GM18520 (cell line): ENCODE results near the gene MAB21L2.
A peak's percentile ranks its signal among the peaks of the same experiment; 100 is the strongest.
"Not testable (repeated sequence)": the region's sequence is repeated elsewhere in the genome, so short reads cannot be mapped to it uniquely, and the experiment has no call there.

Source experiments
- ATAC-seq: cut with Tn5 transposase; IDR thresholded peaks from one replicate; pipeline ENCODE4 v1.9.1; 2021; ENCODE audit not compliant: unreplicated experiment

Gene MAB21L2

GRCh38 chr4:150582146-150582872 is at the start of gene MAB21L2:
Gene MAB21L2, plus strand, starts transcription at chr4:150582151. Its CDS starts 879 bp downstream, at chr4:150583030.
- no peak for ATAC-seq

- no peak for ATAC-seq
Measured at GRCh38 chr4:150533673-150534072, 48.3 kb upstream of the MAB21L2 start.

GRCh38 chr4:150534818-150535217 is 47.1 kb upstream of the MAB21L2 start:
- no peak for ATAC-seq

- not testable (repeated sequence) for ATAC-seq
Measured at GRCh38 chr4:150537911-150538310, 44.0 kb upstream of the MAB21L2 start.

DNA sequence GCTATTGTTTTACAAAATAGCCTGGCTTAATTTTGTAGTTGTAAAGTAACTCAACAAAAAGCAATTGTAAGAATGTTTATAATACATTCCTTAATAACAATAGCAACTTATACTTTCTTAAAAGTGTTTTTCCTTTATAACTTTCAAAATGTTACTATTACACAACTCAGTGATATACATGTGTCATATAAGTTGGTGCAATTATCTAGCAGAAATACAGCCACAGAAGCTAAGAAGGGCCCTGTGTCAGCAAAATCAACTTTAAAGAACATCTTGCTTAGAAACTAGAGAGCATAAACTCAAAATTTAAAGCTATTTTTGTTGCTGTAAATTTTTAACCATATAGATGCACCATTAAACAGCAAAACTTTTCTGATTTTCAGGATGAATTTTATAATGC is 41.4 kb upstream of the MAB21L2 start:
- ATAC-seq, result no peak

- ATAC-seq, result no peak
Measured at GRCh38 chr4:150540959-150541360, 41.0 kb upstream of the MAB21L2 start.

DNA sequence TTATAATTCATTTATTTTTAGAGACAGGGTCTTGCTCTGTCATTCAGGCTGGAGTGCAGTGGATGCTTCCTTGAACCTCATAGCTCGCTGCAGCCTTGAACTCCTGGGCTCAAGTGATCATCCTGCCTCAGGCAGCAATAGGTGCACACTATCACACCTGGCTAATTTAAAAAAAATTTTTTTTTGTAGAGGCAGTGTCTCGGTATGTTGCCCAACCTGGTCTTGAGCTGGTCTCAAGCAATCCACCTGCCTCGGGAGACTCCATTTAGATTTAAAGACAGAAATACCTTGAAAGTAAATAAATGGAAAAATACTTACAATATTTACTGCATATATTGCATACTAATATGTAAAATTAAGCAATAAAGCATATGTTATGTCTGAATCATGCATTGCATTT is 40.3 kb upstream of the MAB21L2 start:
- ATAC-seq, result no peak

DNA sequence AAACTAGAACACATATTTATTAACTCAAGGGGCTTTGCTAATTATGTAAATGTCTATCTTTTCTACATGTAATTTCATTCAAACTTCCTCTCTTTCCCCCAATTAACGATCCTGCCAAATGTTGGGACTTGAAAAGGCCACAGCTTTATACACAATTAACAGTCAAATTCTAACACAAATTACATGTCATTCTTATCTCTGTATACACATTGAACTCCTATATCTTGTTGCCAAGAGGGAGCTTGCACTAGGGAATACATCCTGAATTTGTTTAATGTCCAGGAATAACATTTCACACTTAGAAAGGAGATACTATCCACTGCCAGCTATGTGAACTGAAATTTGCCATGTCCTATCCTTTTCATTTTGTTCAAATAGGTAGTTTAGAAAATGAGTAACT is 38.9 kb upstream of the MAB21L2 start:
- no peak for ATAC-seq

- ATAC-seq, result no peak
Measured at GRCh38 chr4:150546286-150546685, 35.7 kb upstream of the MAB21L2 start.

- no peak for ATAC-seq
Measured at GRCh38 chr4:150547154-150547838, 34.7 kb upstream of the MAB21L2 start.

DNA sequence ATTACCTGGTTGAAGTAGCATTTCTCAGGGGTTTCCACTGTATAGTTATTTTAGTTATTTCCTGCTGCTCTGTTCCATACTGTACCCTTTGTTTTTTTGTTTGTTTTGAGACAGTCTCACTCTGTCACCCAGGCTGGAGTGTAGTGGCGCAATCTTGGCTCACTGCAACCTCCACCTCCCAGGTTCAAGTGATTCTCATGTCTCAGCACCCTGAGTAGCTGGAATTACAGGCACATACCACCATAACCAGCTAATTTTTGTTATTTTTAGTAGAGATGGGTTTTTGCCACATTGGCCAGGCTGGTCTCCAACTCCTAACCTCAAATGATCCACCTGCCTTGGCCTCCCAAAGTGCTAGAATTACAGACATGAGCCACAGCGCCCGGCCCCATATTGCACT is 24.1 kb upstream of the MAB21L2 start:
- ATAC-seq, result not testable (repeated sequence)

GRCh38 chr4:150561143-150561737 is 20.7 kb upstream of the MAB21L2 start:
- ATAC-seq, result no peak

DNA sequence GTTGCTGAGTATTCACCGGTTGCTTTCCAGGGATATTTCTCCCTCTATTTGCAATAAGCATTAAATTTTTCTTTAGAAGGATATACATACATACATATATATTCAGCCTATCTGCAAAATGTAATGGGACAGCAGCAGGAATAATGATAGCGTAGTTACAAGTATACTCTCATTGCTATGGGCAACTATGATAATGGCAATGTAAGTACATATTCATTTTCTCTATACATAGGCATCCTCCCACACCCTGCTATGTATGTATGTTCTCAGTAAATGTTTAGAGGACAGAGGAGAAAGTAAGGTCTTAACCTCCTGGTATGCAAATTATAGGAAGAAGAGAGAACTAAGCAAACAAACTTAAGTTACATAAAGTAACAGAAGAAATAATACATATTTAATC is 19.7 kb upstream of the MAB21L2 start:
- no peak for ATAC-seq

DNA sequence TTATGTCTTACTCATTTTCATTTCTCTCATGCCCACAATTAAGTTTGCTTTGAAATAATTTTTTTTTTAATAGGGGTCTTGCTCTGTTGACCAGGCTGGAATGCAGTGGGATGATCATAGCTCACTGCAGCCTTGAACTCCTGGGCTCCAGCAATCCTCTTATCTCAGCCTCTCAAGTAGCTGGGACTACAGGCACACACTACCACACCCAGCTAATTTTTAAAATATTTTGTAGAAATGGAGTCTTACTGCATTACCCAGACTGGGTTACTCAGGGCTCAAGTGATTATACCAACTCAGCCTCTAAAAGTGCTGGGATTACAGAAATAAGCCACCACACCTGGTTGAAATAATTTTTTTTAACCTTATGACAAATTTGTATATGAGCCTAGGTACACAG is 19.2 kb upstream of the MAB21L2 start:
- ATAC-seq, result no peak

DNA sequence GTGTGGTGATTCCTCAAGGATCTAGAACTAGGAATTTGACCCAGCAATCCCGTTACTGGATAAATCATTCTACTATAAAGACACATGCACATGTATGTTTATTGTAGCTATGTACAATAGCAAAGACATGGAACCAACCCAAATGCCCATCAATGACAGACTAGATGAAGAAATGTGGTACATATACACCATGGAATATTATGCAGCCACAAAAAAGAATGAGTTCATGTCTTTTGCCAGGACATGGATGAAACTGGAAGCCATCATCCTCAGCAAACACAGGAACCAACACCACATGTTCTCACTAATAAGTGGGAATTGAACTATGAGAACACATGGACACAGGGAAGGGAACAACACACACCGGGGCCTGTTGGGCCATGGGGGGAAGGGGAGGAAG is 17.0 kb upstream of the MAB21L2 start:
- not testable (repeated sequence) for ATAC-seq

DNA sequence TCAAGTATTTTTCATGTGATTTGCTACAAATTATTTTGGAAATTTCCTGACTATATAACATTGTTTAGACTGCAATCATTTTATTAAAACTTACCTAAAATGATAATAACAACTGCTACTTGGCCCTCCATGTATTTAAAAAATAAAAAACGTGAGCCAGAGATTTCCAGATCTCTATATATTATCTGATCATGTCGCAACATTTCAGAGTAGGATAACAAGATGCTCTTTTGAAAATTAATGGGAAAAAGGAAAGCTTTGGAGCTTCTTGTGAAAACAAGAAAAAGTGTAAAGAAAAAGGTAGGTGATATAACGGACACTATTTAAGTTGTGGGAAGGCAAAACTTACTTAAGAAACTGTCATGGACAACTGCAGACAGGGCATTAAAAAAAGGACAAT is 14.9 kb upstream of the MAB21L2 start:
- ATAC-seq, result no peak

DNA sequence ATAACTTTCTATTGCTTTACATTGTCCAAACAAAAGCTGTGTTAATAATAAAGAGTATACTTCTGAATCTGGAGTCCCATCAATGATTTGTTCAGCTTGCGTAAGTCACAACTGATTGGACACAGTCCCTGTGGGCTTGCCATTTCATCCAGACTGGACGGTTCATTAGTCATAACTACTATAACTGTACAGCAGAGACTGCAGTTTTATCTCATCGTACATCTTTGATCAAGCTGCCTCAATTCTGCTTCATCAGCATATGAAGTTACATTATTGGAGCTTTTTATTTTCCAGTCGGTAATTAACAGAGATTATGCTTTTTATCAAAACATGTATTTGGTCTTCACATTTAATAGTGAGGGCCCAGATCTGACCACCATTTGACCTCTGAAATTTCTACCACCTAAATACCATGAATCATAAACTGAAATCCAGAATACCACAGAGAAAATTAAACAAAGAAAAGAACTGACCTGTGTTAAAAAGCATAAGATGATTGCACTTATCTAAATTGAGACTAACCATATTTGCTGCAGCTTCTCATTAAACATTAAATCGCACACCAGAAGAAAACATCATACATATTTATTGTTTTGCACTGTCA is 12.5 kb upstream of the MAB21L2 start:
- no peak for ATAC-seq

DNA sequence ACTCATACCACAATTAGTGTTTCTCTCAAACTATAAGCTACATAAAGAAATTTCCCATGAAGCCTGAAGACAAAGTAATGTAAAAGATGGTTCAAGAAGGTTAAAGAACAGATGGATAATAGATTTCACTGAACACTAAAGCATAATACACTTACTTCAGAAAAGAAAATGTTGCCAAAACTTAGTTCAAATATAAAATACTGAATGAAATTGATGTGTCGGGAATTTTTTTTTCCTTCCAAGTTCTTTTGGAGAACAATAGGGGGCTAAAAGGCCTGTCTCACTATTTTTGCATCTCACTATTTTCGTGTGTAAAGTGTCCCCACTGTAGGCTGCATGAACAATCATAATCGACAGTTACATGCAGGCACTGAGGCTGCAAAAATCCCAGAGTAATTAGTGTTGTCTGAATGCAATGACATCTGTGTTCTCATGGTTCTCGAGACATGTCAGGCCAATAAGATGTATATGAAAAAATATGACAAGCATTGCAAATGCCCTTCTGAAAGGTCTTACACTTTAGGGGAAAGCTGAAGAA is 11.9 kb upstream of the MAB21L2 start:
- no peak for ATAC-seq

DNA sequence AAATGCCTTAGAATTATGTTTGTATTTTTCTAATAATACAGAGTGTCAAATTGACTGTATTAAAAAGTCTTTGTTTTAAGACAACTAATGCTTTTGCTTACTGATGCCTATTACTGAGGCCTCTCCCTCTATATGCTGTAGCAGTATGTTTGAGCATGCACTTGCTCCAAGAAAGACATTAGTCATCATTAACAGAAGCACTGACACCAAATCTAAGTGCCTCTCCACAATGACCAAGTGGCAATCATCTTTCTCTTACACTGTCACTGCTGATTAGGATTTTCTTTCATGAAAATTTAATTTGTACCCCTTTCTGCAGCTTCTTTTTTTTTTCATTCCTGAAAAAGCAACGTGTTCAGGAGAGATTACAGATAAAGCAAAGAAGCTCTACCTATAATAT is 11.1 kb upstream of the MAB21L2 start:
- ATAC-seq, result no peak

- peak; percentile 78 for ATAC-seq
Measured at GRCh38 chr4:150572704-150573504, 9.0 kb upstream of the MAB21L2 start.

DNA sequence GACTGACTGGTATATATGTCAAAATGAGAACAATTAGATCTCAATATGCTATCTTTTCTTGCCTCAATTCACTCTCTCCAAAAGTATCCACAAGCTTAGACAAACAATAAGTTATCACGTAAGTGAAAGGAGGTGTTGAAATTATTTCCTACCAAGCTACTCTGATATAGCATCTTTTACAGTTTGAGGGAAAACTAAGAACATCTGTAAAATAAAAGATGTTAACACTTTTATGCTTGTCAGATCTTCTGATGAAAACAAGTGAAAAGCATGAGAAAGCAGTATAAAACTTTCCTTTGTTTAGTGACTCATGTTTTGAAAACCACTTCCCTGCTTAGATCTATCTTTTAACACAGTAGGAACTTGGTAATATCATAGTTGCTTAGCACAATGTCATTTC is 8.4 kb upstream of the MAB21L2 start:
- ATAC-seq, result peak; percentile 12
